ENCODE measurements around the gene BCL2L15.

Gene BCL2L15

DNA sequence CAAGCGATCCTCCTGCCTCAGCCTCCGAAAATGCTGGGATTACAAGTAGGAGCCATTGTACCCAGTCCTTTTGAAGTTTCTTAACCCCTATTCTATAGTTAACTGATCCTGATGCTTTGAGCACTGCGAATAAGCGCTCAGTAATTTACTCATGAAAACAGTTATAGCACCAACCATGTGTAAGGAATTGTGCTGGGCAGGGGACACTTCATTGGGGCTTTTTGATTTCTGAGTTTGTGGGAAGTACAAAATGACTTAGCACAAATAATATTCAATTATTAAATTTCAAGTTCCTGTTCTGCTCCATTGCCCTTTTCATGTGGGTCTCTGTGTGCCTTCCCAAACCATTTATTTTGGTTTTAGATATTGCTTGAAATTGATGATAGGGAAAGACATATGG, 35.6 kb upstream of the BCL2L15 start (continued):
- TF ChIP-seq ZNF274 (IDR thresholded peaks at IDR 0.05; ENCODE audit: low read length): no peak
- TF ChIP-seq ZNF274 (tag by site-specific recombination; IDR thresholded peaks at IDR 0.05; ENCODE audit: borderline replicate concordance): no peak
- TF ChIP-seq ZNF354C (tag by site-specific recombination; IDR thresholded peaks at IDR 0.05; ENCODE audit: borderline replicate concordance, low read depth): no peak
- TF ChIP-seq HOXC10 (CRISPR knock-in tag; IDR thresholded peaks at IDR 0.05): no peak

DNA sequence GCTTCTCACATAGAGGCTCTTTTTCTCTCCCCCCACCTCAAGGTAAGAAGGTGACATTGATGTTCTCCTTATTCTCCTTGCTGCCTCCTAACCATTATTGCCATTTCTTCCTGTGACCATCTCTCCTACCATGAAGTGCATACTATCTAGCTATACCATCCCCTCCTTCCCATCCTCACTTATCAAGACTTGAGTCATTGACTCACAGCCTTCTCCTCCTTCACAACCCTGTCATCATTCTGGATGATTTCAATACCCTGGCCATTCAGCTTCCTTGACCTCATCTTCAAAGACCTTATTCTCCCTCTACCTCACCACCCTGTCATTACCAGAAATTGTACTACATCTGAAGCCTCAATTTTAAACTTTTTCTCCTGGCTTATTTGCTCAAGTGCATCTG, 30.9 kb upstream of the BCL2L15 start:
- Histone ChIP-seq H3K9me3 (ENCODE audit: control insufficient read depth, insufficient read depth, low read depth, low read length) (no peaks in the 10 kb centered on the region), H3K27ac (ENCODE audit: extremely low read depth, low read depth, low read length) (no peak overlapping the region), H3K4me1 (ENCODE audit: control insufficient read depth, insufficient read depth, low read length) (no peaks in the 10 kb centered on the region; the same call in 1 of the 2 replicates), H3K36me3 (ENCODE audit: control insufficient read depth in 2 of 2, insufficient read depth in 1 of 2, low read length in 2 of 2) (peaks cover 0 to 7% of the 10 kb centered on the region in 2 experiments; a peak in 1 of 3 replicates), H3K4me3 (ENCODE audit: low read depth, low read length) (no peak overlapping the region)
- no peak for TF ChIP-seq ZBTB48 (tag by site-specific recombination; IDR thresholded peaks at IDR 0.05)
- no peak for TF ChIP-seq ZNF624 (tag by site-specific recombination; IDR thresholded peaks at IDR 0.05)
- TF ChIP-seq ZNF639 (tag by site-specific recombination; IDR thresholded peaks at IDR 0.05): no peak
- TF ChIP-seq ZNF366 (tag by site-specific recombination; conservative IDR thresholded peaks at IDR 0.05): no peak
- TF ChIP-seq, protein P1, sequence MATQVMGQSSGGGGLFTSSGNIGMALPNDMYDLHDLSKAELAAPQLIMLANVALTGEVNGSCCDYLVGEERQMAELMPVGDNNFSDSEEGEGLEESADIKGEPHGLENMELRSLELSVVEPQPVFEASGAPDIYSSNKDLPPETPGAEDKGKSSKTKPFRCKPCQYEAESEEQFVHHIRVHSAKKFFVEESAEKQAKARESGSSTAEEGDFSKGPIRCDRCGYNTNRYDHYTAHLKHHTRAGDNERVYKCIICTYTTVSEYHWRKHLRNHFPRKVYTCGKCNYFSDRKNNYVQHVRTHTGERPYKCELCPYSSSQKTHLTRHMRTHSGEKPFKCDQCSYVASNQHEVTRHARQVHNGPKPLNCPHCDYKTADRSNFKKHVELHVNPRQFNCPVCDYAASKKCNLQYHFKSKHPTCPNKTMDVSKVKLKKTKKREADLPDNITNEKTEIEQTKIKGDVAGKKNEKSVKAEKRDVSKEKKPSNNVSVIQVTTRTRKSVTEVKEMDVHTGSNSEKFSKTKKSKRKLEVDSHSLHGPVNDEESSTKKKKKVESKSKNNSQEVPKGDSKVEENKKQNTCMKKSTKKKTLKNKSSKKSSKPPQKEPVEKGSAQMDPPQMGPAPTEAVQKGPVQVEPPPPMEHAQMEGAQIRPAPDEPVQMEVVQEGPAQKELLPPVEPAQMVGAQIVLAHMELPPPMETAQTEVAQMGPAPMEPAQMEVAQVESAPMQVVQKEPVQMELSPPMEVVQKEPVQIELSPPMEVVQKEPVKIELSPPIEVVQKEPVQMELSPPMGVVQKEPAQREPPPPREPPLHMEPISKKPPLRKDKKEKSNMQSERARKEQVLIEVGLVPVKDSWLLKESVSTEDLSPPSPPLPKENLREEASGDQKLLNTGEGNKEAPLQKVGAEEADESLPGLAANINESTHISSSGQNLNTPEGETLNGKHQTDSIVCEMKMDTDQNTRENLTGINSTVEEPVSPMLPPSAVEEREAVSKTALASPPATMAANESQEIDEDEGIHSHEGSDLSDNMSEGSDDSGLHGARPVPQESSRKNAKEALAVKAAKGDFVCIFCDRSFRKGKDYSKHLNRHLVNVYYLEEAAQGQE (tag by site-specific recombination; IDR thresholded peaks at IDR 0.05): no peak
- TF ChIP-seq ZNF792 (tag by site-specific recombination; IDR thresholded peaks at IDR 0.05): no peak
- TF ChIP-seq ZNF830 (tag by site-specific recombination; IDR thresholded peaks at IDR 0.05; ENCODE audit: low read depth): no peak
- TF ChIP-seq ZNF140 (tag by site-specific recombination; IDR thresholded peaks at IDR 0.05): no peak
- no peak for TF ChIP-seq ZNF544 (tag by site-specific recombination; IDR thresholded peaks at IDR 0.05)
- TF ChIP-seq ZNF148 (tag by site-specific recombination; IDR thresholded peaks at IDR 0.05; ENCODE audit: borderline replicate concordance): no peak
- TF ChIP-seq, protein P2, sequence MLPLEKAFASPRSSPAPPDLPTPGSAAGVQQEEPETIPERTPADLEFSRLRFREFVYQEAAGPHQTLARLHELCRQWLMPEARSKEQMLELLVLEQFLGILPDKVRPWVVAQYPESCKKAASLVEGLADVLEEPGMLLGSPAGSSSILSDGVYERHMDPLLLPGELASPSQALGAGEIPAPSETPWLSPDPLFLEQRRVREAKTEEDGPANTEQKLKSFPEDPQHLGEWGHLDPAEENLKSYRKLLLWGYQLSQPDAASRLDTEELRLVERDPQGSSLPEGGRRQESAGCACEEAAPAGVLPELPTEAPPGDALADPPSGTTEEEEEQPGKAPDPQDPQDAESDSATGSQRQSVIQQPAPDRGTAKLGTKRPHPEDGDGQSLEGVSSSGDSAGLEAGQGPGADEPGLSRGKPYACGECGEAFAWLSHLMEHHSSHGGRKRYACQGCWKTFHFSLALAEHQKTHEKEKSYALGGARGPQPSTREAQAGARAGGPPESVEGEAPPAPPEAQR (tag by site-specific recombination; IDR thresholded peaks at IDR 0.05): no peak
- TF ChIP-seq ZNF530 (tag by site-specific recombination; IDR thresholded peaks at IDR 0.05; ENCODE audit: low read depth): no peak
- ChIA-PET CTCF (interaction anchor here (0.7 kb wide), 1 partner anchor 93 kb away, joined by 3 read pairs; no protein-coding TSS in a partner anchor), POLR2A (interaction anchor here (0.6 to 1.0 kb wide), 2 partner anchors 11 to 49 kb away, joined by 3 to 4 read pairs; partner anchors contain the start of gene HIPK1)
